Left lung (tissue), 10 donors: ENCODE results near the gene FBXO15. TPM values are rescaled to one million over a fixed set of nuclear protein-coding genes. Genes with fewer than 3 reads are reported as not detected.

Source experiments
- ATAC-seq: fragments of 200-7000 bp; cut with Tn5 transposase; one replicate; pipeline ENCODE4 v1.9.1; 2020; ENCODE audit warnings: moderate library complexity
- DNase-seq, 4 donors: peaks; one replicate each; pipeline ENCODE4 v3.0.0-alpha.2; 2013 to 2020
- H3K27ac ChIP-seq, 2 donors: fragments of 200-600 bp; sonication (generic) in 1 of 2; one replicate each; pipeline versions ENCODE4 v1.5.0 to v1.8.0; 2020 to 2021
- H3K27me3 ChIP-seq, 2 donors: fragments of 200-600 bp; sonication (generic) in 1 of 2; one replicate each; pipeline versions ENCODE4 v1.5.0 to v1.8.0; 2020 to 2021
- H3K36me3 ChIP-seq, 2 donors: fragments of 200-600 bp; sonication (generic) in 1 of 2; one replicate each; pipeline versions ENCODE4 v1.5.0 to v1.8.0; 2020 to 2021
- H3K4me1 ChIP-seq, 2 donors: fragments of 200-600 bp; one replicate each; pipeline ENCODE4 v1.8.0; 2021
- H3K4me3 ChIP-seq, 2 donors: fragments of 200-600 bp; sonication (generic) in 1 of 2; one replicate each; pipeline versions ENCODE4 v1.5.0 to v1.8.0; 2020 to 2021; ENCODE audit warnings: mild to moderate bottlenecking in 1 of 2
- H3K9me3 ChIP-seq, 2 donors: fragments of 200-600 bp; sonication (generic) in 1 of 2; one replicate each; pipeline versions ENCODE4 v1.5.0 to v1.8.0; 2020 to 2021
- CTCF ChIP-seq, 2 donors: fragments of 200-600 bp; sonication (generic) in 1 of 2; IDR thresholded peaks; one replicate each; pipeline versions ENCODE4 v1.5.0 to v1.8.0; 2021; ENCODE audit warnings: antibody characterized with exemption in 2 of 2
- intact Hi-C, 2 donors: fragments of 100-400 bp; cut with DNase I; formaldehyde crosslinking; loops; one replicate each; pipeline versions ENCODE4 v1.11.2 to v1.14.2; 2022
- polyA plus RNA-seq, 6 donors: library from polyadenylated mRNA; unstranded; fragments of 120-200 nt; gene quantifications; one replicate each; pipeline ENCODE4 v1.2.1, GENCODE V29; 2013; ENCODE audit not compliant: insufficient read length in 6 of 6
- total RNA-seq, 2 donors: library from RNA; stranded (reverse); fragmentation: NEBNext Ultra II Directional; extraction: Animal tissue kit (Norgen Biotek cat#: 25700); gene quantifications; one replicate each; pipeline ENCODE4 v1.2.1, GENCODE V29; 2021
- donor health status: DM: no; HTN: yes; CAD: no.
- donor health status: DM: no; HTN: no; CAD: no.

The FBXO15 gene
- total and polyA plus RNA-seq, 8 donors: 1.1 to 5.0 (median 2.8) TPM

- Histone ChIP-seq H3K36me3 (no peaks in the 10 kb centered on the region), H3K27ac (no peak overlapping the region), H3K27me3 (no peaks in the 10 kb centered on the region), H3K4me1 (no peaks in the 10 kb centered on the region), H3K4me3 (no peak overlapping the region), H3K9me3 (no peaks in the 10 kb centered on the region)
- ATAC-seq: no peak
- intact Hi-C loops: no loop called here
- no peak for TF ChIP-seq CTCF (IDR thresholded peaks at IDR 0.05)
- DNase-seq: no peak
These were observed 9.6 kb downstream of the FBXO15 start for GRCh38 chr18:74137920-74138538.

- intact Hi-C loops: no loop called here
- Histone ChIP-seq H3K4me1 (no peaks in the 10 kb centered on the region), H3K27ac (no peak overlapping the region), H3K4me3 (no peak overlapping the region), H3K36me3 (no peaks in the 10 kb centered on the region), H3K27me3 (no peaks in the 10 kb centered on the region), H3K9me3 (no peaks in the 10 kb centered on the region)
- ATAC-seq (no peak), DNase-seq (no peak)
- no peak for TF ChIP-seq CTCF (IDR thresholded peaks at IDR 0.05)
These were observed 15.4 kb downstream of the FBXO15 start for GRCh38 chr18:74132201-74132600.

GRCh38 chr18:74131124-74131523 lies 16.5 kb downstream of the FBXO15 start:
- Histone ChIP-seq H3K4me3 (no peak overlapping the region), H3K4me1 (no peaks in the 10 kb centered on the region), H3K9me3 (no peaks in the 10 kb centered on the region), H3K27me3 (no peaks in the 10 kb centered on the region), H3K27ac (no peak overlapping the region), H3K36me3 (no peaks in the 10 kb centered on the region)
- intact Hi-C loops: no loop called here
- DNase-seq: no peak
- TF ChIP-seq CTCF (IDR thresholded peaks at IDR 0.05): no peak
- no peak for ATAC-seq

- DNase-seq (no peak), ATAC-seq (no peak)
- H3K27me3 ChIP-seq: no peaks in the 10 kb centered on the region
- intact Hi-C loops: no loop called here
- no peak overlapping the region for H3K27ac ChIP-seq
- no peak overlapping the region for H3K4me3 ChIP-seq
- no peaks in the 10 kb centered on the region for H3K9me3 ChIP-seq
- H3K36me3 ChIP-seq: no peaks in the 10 kb centered on the region
- no peak for TF ChIP-seq CTCF (IDR thresholded peaks at IDR 0.05)
- no peaks in the 10 kb centered on the region for H3K4me1 ChIP-seq
These were observed 19.5 kb downstream of the FBXO15 start for GRCh38 chr18:74128159-74128558.

- H3K4me1 ChIP-seq: no peaks in the 10 kb centered on the region
- H3K4me3 ChIP-seq: no peak overlapping the region
- H3K27ac ChIP-seq: no peak overlapping the region
- no peaks in the 10 kb centered on the region for H3K9me3 ChIP-seq
- H3K36me3 ChIP-seq: no peaks in the 10 kb centered on the region
- TF ChIP-seq CTCF (IDR thresholded peaks at IDR 0.05): no peak
- intact Hi-C loops: no loop called here
- no peak for DNase-seq
- H3K27me3 ChIP-seq: no peaks in the 10 kb centered on the region
- no peak for ATAC-seq
These were observed 20.7 kb downstream of the FBXO15 start for GRCh38 chr18:74126684-74127655.
